Natural killer cell treated with Interleukin-12 subunit alpha and Interleukin-12 subunit beta and Interleukin-15 and Interleukin-18, amount 100 ng/mL, for 72 hours (primary cell): ENCODE measurements around the gene GTSE1. TPM values are rescaled to one million over a fixed set of nuclear protein-coding genes. Genes with fewer than 3 reads are reported as not detected.

Experiments
- ATAC-seq, 2 donors: fragments of 150-1000 bp; cut with Tn5 transposase in 1 of 2; sonication (Bioruptor Pico), chemical (Tn5 transposase) in 1 of 2; 2 replicates each; pipeline ENCODE4 v1.10.0; 2021
- DNase-seq: peaks from one replicate; pipeline ENCODE4 v3.0.0; 2022; ENCODE audit warnings: low spot score
- H3K27ac Mint-ChIP-seq, 2 donors: 1 replicate in 1 of 2; 2 replicates in 1 of 2; pipeline ENCODE4 v1.8.0; 2022; ENCODE audit warnings: mixed read lengths in 2 of 2, mild to moderate bottlenecking in 1 of 2, moderate library complexity in 1 of 2
- H3K27me3 Mint-ChIP-seq, 2 donors: 1 replicate in 1 of 2; 2 replicates in 1 of 2; pipeline ENCODE4 v1.8.0; 2022; ENCODE audit warnings: mixed read lengths in 2 of 2
- H3K36me3 Mint-ChIP-seq: one replicate; pipeline ENCODE4 v1.8.0; 2022; ENCODE audit warnings: mixed read lengths
- H3K4me1 Mint-ChIP-seq, 2 donors: 1 replicate in 1 of 2; 2 replicates in 1 of 2; pipeline ENCODE4 v1.8.0; 2022; ENCODE audit warnings: low read depth in 2 of 2, mixed read lengths in 2 of 2, mild to moderate bottlenecking in 1 of 2
- H3K4me3 Mint-ChIP-seq: one replicate; pipeline ENCODE4 v1.8.0; 2022; ENCODE audit warnings: mixed read lengths
- H3K9me3 Mint-ChIP-seq: 2 replicates; pipeline ENCODE4 v1.8.0; 2022; ENCODE audit warnings: mixed read lengths
- total RNA-seq, 2 donors: library from RNA; stranded (reverse); gene quantifications; one replicate each; pipeline ENCODE4 v1.2.3, GENCODE V29; 2022

The GTSE1 gene
- total RNA-seq, 2 donors from 2014 or later, result 34.6 to 90.2 TPM

DNA sequence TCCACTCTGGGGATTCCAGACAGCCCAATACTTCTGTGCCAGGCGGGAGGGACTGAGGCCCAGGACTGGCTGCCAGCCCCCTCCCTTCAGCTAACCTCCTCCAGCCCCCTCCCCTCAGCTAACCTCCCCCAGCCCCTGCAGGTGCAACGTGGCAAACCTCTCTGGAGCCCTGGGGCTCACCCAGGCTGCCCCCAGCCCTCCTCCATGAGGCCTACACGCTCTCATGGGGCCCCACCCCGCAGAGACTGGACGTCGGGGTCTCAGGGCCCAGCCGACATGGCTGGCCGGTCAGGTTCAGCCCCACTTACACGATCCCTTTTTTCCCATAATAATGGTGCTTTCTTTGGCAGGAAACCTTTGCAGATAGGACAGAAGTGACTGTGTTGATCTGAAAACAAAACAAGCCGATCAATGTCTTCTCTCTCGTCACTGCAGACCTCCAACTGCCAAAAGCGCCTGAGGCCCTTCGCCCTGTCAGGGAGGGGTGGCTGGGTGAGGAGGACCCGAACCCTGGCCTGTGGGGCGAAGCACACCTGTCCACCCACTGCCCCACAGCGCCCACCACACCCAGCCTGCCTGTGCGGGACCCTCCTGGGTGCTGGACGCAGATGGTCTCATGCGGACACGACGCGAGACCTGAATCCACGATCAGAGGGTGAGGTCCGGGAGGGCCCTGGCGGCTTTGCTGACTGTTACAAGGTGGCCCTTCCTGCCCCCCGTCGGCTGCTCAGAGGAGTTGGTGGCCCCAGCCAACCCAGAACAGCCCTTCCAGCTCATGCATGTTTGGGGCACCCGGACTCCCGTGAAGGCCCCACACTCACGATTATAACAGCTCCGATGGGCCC lies 72.4 kb downstream of the GTSE1 start:
- Mint-ChIP-seq H3K27me3 (no peaks in the 10 kb centered on the region), H3K27ac (no peak overlapping the region)
- no peak for DNase-seq

DNA sequence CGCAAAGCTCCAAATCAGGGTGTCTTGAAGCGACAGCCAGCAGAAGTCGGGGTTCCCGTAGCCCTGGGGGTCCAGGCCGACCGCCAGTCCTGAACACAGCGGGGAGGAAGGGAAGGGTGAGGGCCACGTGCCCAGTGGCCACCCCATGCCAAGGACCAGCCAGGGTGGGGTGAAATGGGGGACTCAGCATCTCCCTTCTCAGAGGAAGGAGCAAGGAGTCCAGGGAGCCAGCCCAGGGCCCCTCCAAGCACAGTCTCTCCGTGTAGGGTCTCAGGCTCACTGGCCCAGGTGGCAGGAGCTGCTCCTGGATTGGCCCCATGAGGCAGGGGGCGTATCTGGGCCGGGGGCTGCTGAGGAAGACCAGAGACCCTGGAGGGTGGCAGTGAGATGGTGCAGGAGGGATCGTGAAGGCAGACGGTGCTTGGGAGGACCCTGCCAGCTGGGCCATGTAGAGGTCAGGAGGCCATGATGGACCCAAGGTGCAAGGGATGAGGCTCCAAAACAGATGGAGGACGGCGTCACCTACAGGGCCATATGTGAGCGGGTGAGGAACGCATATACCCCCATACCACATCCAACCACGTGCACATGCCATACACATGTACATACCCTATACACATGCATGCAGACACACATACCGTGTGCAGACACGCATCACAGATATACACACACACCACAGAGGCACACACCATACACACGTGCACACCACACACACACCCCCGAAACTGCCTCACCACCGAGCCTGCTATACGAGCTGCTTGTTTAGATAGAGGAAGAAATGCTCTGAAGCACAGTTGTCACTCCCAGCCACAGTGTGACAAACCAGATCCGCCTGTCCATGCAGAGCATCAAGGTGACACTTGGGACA lies 73.3 kb downstream of the GTSE1 start:
- H3K27ac Mint-ChIP-seq, result peak overlapping the region; percentile 33 to 39

More for the DNA sequence above, 72.4 kb downstream of the GTSE1 start:
- Mint-ChIP-seq H3K4me1 (peaks cover 38 to 55% of the 10 kb centered on the region in 2 donors), H3K9me3 (no peaks in the 10 kb centered on the region), H3K36me3 (no peaks in the 10 kb centered on the region), H3K4me3 (no peak overlapping the region)
- ATAC-seq, result no peak

GRCh38 chr22:46370584-46371291 lies 74.1 kb downstream of the GTSE1 start:
- no peak for DNase-seq
- peak overlapping the region; percentile 33 to 39 for H3K27ac Mint-ChIP-seq
- H3K9me3 Mint-ChIP-seq, result peaks cover under 1% of the 10 kb centered on the region
- peaks cover 6% of the 10 kb centered on the region for H3K36me3 Mint-ChIP-seq
- ATAC-seq, result peak; percentile 17 to 29
- H3K4me3 Mint-ChIP-seq, result peak overlapping the region; percentile 38
- peaks cover 44 to 62% of the 10 kb centered on the region in 2 donors for H3K4me1 Mint-ChIP-seq
- H3K27me3 Mint-ChIP-seq, result peaks cover 0 to under 1% of the 10 kb centered on the region in 2 donors

More for the DNA sequence above, 73.3 kb downstream of the GTSE1 start:
- no peak overlapping the region for H3K4me3 Mint-ChIP-seq
- peaks cover 44 to 60% of the 10 kb centered on the region in 2 donors for H3K4me1 Mint-ChIP-seq
- H3K27me3 Mint-ChIP-seq, result no peaks in the 10 kb centered on the region
- peak in 1 of 2 donors; percentile 7 for ATAC-seq
- no peak for DNase-seq
- no peaks in the 10 kb centered on the region for H3K36me3 Mint-ChIP-seq
- no peaks in the 10 kb centered on the region for H3K9me3 Mint-ChIP-seq

GRCh38 chr22:46371623-46372226 lies 75.1 kb downstream of the GTSE1 start:
- Mint-ChIP-seq H3K36me3 (peaks cover 11% of the 10 kb centered on the region), H3K4me1 (peaks cover 44 to 65% of the 10 kb centered on the region in 2 donors), H3K27me3 (peaks cover 0 to 5% of the 10 kb centered on the region in 2 donors), H3K27ac (peak overlapping the region in 1 of 2 donors; percentile 33), H3K4me3 (peak overlapping the region; percentile 51), H3K9me3 (peaks cover 4% of the 10 kb centered on the region)
- DNase-seq (no peak), ATAC-seq (no peak)

DNA sequence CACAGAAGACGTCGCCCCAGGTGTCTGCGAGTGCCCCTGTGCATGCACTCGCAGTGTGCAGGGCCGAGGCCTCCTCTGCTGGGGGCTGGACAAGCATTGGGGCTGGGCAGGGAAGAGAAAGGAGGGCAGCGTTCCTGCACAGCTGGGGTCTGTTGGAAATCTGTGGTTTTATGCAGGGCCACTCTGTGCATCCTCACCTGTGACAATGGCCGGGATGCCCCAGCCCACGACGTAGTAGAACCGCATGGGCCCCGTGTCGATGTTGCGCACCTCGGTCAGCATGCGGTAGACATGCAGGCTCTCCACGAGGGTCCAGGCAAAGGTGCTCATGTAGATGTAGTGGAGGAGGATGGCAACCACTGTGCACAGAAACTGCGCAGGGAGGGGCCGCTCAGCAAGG lies 76.0 kb downstream of the GTSE1 start:
- DNase-seq, result no peak
- Mint-ChIP-seq H3K4me3 (peak overlapping the region; percentile 38), H3K27me3 (peaks cover 0 to 7% of the 10 kb centered on the region in 2 donors), H3K9me3 (peaks cover 4% of the 10 kb centered on the region), H3K27ac (peak overlapping the region in 1 of 2 donors; percentile 63), H3K4me1 (peaks cover 44 to 70% of the 10 kb centered on the region in 2 donors), H3K36me3 (peaks cover 11% of the 10 kb centered on the region)
- no peak for ATAC-seq

DNA sequence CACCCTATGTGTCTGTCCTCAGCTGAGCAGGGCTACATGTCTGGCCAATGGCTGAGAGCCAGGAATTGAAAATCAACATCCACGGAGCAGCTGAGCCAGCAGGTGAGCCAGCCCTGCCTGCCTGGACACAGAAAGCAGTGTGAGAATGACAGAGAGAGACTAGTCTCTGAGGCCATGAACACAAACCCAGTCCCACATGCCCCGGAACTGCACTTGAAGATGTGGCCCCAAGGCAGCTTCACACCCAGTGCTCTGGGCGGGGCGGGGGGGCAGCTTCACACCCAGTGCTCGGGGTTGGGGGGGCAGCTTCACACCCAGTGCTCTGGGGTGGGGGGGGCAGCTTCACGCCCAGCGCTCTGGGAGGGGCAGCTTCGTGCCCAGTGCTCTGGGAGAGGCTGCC lies 76.5 kb downstream of the GTSE1 start:
- Mint-ChIP-seq H3K27ac (peak overlapping the region in 1 of 2 donors; percentile 63), H3K36me3 (peaks cover 11% of the 10 kb centered on the region), H3K4me3 (peak overlapping the region; percentile 38), H3K27me3 (peaks cover 0 to 7% of the 10 kb centered on the region in 2 donors), H3K9me3 (peaks cover 4% of the 10 kb centered on the region), H3K4me1 (peaks cover 44 to 68% of the 10 kb centered on the region in 2 donors)
- DNase-seq (no peak), ATAC-seq (peak; percentile 49 to 50)

DNA sequence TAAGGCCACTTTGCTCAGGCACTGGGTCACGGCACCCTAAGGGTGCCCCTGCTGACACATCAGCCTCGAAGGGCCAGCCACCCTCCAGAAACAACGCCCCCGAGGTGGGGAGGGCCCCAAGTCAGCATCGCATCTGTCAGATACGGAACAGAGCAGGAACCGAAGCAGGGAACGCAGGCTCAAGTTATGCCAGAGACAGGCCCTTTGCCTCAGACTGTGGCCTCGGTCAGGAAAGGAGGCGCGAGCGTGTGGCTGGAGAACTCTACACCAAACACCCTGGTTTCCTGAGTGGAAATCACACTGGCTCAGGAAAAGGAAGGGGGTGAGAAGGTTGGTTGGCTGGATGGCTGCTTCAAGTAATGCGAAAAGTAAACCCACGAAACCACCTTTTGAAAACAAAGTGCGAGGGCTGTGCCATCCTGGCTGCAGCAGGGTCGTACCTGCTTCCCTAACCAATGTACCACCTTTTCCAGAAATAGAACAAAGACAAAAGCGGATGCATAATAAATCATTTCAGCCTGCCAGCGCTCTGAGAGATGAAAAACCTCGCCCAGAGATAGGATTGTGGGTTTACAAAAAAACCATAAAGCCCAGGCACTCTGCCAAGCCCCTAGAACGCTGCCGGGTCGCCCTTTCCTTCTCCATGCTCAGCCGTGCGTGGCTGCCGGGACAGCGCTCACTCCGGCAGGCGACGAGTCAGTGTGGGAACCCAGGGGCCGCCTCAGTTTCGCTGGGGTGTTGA lies 77.4 kb downstream of the GTSE1 start:
- Mint-ChIP-seq H3K27ac (peak overlapping the region; percentile 23 to 43), H3K27me3 (peaks cover 0 to 7% of the 10 kb centered on the region in 2 donors), H3K36me3 (peaks cover 11% of the 10 kb centered on the region), H3K4me1 (peaks cover 44 to 69% of the 10 kb centered on the region in 2 donors), H3K4me3 (peak overlapping the region; percentile 66), H3K9me3 (peaks cover 4% of the 10 kb centered on the region)
- peak; percentile 34 to 43 for ATAC-seq
- no peak for DNase-seq

DNA sequence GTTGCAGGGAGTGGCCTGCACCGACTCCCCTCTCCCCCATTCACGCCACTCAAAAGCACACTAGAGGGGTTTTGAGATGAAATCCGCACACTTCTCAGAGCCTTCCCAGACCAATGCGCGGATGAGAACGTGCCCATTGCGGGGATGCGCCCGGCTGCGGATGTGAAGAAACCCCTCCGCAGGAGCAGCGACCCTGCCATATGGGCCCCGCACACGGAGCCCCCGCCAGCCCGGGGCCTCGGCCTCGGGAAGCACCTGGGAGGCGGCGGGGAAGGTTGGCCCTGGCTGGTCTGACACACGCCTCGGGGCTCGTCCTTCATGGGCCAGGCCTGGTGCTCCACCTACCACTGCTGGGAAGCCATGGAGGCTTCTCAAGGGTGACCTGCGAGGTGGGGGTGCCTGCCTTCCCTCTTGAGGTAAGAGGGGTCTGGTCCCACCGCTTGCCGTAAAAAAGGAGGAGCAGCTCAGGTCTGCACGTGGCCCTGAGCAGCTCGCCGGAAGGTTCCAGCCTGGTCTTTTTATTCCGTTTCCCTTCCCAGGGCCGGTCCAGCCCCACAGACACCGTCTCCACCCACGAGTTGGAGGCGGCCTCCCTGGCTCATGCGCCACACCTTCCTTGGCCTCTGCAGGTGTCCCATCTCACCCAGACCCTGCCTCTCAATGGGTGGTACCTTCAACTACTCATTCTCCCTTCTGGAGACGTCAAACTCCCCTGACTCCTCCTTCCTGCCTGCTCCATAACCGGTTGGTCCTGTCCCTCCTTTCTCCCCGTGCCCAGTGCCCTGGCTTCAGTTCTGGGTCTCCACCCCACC lies 78.2 kb downstream of the GTSE1 start:
- peaks cover 11% of the 10 kb centered on the region for H3K36me3 Mint-ChIP-seq
- peaks cover 4% of the 10 kb centered on the region for H3K9me3 Mint-ChIP-seq
- no peak for ATAC-seq
- H3K27me3 Mint-ChIP-seq, result peaks cover 0 to 7% of the 10 kb centered on the region in 2 donors
- DNase-seq, result no peak
- peak overlapping the region; percentile 66 for H3K4me3 Mint-ChIP-seq
- peak overlapping the region; percentile 16 to 23 for H3K27ac Mint-ChIP-seq
- peaks cover 42 to 66% of the 10 kb centered on the region in 2 donors for H3K4me1 Mint-ChIP-seq

DNA sequence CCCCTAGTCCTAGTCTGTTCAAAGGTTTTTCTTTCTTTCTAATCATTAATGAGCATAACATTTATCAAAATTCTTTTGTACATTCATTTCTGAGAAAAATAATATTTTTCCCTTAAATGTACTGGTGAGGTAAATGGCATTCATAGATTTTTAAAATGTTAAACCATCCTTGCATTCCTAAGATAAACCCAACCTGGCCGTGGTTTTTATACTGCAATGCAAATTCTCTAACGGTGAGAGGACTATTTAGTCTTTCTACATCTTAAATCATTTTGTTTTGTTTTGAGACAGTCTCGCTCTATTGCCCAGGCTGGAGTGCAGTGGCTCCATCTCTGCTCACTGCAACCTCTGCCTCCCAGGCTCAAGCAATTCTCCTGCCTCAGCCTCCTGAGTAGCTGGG lies 79.4 kb downstream of the GTSE1 start:
- Mint-ChIP-seq H3K4me1 (peaks cover 34 to 62% of the 10 kb centered on the region in 2 donors), H3K27me3 (peaks cover 0 to 9% of the 10 kb centered on the region in 2 donors), H3K27ac (peak overlapping the region in 1 of 2 donors; percentile 16), H3K9me3 (peaks cover 4% of the 10 kb centered on the region), H3K36me3 (peaks cover 11% of the 10 kb centered on the region), H3K4me3 (peak overlapping the region; percentile 11)
- ATAC-seq (no peak), DNase-seq (no peak)

- Mint-ChIP-seq H3K36me3 (peaks cover 11% of the 10 kb centered on the region), H3K4me1 (peaks cover 24 to 54% of the 10 kb centered on the region in 2 donors), H3K27ac (no peak overlapping the region), H3K27me3 (peaks cover 0 to 9% of the 10 kb centered on the region in 2 donors), H3K9me3 (peaks cover 4% of the 10 kb centered on the region), H3K4me3 (no peak overlapping the region)
- ATAC-seq (no peak), DNase-seq (no peak)
These were observed 80.3 kb downstream of the GTSE1 start for GRCh38 chr22:46376908-46377524.

DNA sequence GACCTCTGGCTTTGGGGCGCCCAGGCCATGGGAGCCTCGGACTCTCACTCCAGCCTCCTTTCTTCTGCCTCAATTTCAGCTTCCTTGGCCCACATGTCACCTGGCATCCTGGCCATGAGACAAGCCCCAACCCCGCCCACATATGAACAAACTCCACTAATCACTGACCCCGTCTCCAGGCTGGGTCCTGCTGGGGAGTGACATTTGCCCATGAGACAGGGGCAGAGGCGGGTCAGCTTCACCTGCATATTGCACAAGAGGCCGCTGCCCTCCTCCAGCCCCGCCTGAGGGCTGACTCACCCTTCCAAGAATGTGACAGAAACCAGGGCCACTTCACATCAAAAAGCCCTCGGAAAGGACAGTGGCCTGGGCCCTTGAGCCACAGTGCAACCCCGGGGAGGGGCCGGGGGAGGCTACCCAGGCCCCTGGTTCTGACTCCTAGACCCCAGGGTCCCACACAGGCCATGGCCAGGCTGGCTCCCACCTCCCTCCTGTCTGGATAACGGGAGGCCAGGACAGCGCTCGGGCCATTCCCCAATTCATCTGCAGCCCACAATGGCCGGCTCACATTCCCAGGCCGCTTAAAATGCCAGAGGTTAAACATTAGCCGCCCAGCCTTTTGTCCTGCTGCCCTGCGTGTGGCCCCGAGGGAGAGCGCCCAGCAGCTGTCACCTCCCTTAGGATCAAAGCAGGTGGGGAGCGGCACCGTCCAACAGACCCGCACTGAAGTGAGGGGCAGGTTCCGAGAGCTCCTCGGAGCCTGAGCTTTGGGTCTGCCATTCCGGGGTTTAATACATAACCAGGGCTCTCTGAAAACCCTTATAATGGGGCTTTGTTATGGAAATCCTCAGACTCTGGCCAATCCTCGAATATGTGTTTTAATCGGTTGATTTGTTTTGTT lies 81.1 kb downstream of the GTSE1 start:
- Mint-ChIP-seq H3K27ac (no peak overlapping the region), H3K27me3 (peaks cover 0 to 9% of the 10 kb centered on the region in 2 donors), H3K4me1 (peaks cover 19 to 46% of the 10 kb centered on the region in 2 donors), H3K4me3 (no peak overlapping the region), H3K9me3 (peaks cover 4% of the 10 kb centered on the region), H3K36me3 (peaks cover 11% of the 10 kb centered on the region)
- DNase-seq (no peak), ATAC-seq (no peak)
